ENCODE results near the gene SLC39A11.

GRCh38 chr17:72954579-72954978 is 137.9 kb downstream of the SLC39A11 start:
- no peak for TF ChIP-seq CTCF (conservative IDR thresholded peaks at IDR 0.05)
- TF ChIP-seq EZH2 (IDR thresholded peaks at IDR 0.05; ENCODE audit: low read depth) = no peak

Measured in PC-9 (cell line).